GOT3 (cell line): ENCODE data around the gene CCDC182.

Experiments
- DNase-seq: peaks from one replicate; lab custom pipeline; 2025; ENCODE audit warnings: mixed read lengths; lab: John Stamatoyannopoulos, UW

Gene CCDC182

DNA sequence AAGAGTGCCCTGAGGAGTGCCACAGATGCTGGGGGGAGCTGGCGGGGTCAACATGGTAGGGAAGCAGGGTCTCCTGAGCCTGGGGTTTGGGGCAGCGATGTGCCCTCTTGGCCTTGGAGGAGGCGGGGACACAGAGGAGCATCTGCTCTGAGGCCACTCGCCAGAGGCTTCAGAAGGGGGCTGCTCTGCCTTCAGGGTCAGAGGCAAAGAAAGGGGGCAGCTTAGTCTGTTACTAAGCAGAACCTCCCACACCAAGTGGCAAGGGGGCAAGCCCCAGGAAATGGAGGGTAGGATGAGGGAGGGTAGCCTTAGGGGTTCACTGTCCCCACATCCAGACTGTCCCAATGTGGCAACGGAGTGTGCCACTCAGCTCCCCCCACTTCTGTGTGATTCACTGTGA lies 18.3 kb downstream of the CCDC182 start:
- no peak for DNase-seq

DNA sequence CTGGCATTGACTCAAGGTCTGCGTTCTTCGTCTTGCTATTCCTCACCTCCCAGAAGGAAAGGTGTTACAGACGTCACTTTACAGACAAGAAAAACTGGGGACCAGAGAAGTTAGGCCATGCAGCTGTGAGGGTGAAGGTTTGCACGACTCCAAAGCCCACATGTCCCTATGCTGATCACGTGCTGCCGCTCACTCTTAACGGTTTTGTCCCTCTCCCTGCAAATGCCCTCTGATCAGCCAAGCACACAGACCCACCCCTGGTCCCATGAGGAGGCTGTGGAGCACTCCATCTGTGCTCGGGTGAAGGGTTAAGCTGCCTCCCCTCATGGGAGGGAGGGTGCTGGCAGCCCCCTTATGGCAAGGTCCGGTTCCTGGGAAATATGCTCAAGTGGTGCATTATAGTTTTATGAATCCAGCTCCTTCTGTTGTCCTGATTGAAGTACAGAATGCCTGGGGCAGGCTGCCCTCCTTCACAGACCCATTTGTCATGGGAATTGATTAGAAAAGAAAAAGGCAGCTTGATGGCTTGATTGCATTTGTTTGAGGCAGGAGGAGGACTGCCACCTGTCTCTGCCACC lies 18.8 kb downstream of the CCDC182 start:
- no peak for DNase-seq

DNA sequence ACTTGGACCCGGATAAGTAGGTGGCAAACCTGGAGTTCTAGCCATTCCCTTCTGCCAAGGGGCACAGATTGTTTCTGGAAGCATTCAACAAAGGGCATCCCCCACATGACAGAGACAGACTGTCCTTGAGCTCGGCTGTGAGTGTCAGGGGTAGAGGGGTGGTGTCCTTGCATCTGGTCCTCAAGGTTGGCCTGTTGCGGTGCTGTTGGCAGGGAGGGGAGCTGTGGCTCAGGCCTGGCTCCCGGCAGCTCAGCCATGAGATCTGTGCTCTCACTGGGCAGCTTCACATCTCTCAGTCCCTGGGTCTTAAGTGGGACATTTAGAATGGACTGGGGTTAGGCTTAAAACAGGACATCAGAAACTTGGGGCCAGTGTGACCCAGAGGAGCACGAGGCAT lies 20.4 kb downstream of the CCDC182 start:
- DNase-seq = no peak

DNA sequence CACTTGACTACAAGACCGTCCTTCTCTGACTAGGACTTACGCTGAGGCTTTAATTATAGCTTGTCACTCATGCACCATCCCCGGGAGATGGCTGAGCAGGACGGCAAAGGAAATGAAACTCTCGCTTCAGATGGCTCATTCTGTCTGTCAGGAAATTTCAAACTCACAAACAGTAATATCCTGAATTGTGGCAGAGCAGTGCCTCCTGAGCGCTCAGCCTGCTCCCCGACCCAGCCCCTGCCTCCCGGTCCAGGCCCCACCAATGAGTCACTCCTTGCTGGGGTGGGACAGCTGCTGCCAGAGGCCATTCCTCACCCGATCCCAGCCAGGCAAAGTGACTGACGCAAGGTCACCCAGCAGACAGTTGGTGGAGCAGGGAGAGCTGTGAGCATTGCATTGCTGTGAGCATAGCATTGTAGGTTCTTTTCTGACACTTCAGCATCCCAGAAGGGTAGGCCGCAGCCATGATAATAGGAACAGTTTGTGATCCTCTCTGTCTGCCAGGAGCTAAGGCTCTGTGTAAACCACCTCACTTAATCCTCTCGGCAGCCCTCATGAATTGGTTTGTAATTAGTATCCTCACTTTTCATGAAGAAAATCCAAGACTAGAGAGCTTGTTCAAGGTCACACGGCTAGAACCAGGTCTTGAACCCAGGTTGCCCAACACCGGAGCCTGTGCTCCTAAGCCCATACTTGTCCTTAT lies 20.9 kb downstream of the CCDC182 start:
- no peak for DNase-seq

DNA sequence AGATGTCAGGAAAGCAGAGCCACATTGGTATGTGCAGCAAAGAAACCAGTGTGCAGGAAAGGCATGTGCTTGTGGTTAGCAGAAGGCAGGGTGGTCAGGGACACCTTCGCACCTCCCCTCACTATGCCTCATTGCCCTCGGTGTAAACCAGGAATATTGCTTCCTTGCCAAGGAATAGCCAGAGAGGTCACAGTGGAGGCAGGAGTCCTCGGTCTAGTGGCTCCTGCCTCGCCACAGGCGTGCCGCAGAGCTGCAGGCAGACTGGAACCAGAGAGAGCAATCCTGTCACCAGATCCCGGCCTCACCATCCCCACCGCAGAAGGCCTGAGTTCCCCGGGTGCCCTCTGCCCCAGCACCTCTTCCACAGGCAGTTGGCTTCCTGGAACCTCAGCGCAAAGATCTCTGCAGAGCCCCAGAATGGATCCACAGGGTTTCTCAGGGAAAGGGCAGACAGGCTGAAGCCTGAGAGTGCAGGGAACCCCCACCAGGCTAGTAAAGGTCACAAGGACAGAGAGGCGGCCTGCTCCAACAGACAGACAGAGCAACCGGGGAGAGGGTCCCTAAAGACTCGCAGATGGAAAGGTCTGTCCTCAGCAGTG lies 21.6 kb downstream of the CCDC182 start:
- no peak for DNase-seq

DNA sequence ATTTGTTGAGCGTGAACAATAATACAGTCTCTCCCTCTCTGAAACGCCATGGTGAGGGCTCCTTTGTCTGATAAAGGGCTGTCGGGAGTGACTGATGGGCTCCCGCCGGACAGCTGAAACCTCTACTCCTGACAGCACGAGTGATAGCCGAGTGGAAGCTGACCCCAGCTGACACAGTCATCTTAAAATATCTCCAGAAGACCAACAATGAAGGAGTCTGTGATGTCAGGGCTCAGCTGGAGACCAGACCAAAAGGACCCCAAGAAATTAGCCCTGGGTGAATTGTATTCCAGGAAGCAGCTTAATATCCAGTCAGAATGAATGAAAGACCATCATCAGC lies 22.4 kb downstream of the CCDC182 start:
- no peak for DNase-seq

DNA sequence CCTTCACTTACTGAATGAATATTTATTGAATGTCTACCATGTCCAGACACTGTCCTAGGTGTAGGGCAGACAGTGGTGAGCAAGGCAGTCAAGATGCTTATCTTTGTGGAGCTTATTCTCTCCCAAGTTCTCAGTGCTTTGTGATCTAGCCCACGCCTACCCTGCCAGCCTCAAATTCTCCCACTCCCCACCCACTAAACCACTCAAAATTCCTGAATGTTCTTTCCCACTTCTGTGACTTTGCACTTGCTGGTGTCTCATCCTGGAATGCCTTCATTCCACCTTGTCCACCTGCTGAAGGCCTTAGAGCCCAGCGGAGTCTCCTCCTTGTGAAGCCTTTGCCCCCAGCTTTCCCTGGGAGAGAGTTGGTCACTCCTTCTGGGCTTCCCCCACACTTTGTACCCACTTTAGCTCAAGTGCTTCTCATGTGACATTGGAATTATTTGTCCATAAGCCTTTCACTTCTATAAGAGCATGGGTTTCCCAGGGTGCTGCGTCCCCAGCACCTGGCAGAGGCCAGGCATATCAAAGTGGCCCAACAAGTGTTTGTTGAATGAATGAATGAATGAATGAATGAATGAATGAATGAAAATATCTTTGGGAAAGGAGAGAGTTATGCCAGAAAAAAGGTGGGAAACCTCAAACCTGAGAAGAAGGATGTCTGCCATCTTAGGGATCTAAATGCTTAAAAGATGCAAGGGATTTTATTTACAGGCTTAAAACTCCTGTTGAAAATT lies 23.0 kb downstream of the CCDC182 start:
- no peak for DNase-seq

DNA sequence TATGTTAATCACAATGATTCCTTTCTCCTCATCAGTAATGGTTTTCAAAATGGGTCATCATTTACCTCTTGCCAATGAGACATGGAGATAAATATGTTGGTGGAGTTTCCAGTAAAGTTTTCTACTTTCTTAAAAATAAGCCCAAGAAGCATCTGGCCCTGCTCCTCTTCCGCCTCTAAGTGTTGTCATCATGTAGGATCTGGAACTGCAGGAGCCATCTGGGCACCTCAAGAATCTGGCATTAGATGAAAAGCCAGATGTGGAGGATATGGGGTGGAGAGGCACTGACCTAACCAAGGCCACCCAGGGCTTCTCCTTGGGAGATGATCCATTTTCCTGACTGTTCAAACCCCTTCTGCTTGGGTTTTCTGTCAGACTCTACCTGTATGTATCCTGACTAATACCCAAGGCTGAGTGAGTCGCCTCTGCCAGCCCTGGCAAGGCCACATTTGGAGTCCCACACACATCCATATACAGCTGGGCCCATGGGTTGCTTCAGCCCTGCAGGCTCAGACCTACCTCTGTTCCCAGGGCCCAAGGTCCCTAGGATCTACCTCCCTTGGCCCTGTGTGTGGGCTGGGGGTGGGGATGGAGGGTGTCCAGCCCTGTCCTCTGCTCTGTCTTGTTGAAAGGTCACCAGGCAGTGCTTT lies 24.6 kb downstream of the CCDC182 start:
- no peak for DNase-seq

DNA sequence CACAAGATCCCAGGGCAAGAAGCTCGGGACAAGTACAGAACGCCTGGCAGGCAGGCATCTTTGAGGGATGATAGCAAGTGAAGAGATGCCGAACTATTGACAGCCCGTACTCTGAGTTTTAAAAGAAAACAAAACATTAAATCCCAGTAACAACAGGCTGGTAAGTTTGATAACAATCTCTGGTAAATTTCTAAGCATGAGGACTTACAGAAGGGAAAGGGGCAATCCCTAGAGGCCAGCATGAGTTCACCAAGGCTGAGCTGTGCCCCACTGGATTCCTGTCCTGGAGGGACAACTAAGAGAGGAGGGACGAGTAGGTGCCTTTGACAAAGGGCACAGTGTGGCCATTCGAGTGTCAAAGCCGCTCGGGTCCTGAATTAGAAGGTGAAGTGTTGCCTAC lies 26.2 kb downstream of the CCDC182 start:
- no peak for DNase-seq

DNA sequence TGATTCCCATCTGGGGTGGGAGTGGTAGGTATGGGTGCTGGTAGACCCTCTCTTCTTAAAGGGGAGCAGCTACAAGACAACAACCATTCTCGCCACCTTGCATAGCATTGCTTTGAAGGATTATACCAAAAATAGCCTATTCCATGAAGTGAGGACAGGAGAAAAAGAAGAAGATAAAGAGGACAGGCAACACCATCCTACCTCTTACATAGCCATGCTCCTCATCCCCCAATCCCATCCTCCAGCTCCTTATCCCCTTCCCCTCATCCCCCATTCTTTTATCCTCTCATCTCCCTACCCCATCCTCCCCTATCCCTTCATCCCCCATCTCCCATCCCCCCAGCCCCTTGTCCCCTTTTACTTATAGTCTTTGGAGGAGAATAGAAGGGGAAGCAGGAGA lies 29.1 kb downstream of the CCDC182 start:
- DNase-seq = no peak

DNA sequence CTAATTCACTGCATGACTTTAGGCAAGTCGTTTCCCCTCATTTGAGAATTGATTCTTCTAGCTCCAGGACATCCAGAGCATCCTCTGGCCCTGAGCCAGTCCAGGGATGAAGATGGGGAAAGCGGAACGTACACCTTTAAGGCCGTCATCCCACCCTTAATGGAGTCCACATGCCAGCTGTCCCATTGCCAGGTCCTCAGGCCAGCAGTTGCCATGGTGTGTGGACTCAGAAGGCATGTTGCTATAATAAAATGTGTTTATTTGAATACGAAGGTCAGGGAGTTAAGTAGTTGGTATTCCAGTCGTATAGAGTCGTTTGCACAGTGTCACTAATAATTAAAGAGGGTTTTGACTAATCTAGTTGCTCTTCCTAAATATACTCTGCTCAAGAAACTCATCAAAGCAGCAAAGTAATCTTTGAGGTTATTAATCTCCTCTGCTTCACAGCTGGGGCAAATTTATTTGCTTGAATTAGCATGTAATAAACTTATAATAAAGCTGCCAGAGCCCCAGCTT lies 30.4 kb downstream of the CCDC182 start:
- DNase-seq = no peak

DNA sequence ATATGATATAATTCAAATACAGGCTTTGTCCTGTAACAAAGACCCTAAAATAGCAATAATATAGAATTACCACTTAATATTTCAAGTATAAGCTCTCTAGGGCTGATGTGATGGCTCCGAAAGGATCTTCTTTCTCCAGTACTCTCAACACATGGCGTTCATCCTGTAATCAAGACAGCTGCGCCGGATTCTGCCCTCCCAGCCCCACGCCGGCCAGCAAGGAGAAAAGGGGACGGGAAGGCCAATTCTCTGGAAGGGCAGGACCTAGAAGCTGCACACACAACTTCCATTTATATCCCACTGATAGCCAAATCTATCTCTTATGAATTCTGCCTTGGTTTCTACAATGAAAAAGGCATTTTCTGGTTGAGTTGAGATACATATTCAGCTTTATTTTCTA lies 32.0 kb downstream of the CCDC182 start:
- no peak for DNase-seq

DNA sequence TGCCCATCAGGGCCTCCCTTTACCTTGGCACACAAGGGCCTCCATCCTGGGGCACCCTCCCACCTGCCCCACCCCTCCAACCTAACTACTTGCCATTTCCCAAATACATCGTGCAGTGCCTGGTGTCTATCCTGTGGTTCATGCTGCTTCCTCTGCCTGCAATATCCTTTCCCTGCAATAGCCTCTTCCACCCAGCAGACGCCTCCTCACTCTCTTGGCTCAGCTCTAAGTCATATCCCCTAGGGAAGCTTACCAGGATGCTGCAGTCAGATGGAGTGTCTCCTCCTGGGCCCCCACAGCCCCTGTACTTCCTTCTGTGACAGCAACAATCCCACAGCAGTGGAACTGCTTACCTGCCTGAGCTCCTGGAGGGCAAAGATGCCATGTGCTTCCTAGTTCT lies 36.7 kb downstream of the CCDC182 start:
- DNase-seq = no peak

DNA sequence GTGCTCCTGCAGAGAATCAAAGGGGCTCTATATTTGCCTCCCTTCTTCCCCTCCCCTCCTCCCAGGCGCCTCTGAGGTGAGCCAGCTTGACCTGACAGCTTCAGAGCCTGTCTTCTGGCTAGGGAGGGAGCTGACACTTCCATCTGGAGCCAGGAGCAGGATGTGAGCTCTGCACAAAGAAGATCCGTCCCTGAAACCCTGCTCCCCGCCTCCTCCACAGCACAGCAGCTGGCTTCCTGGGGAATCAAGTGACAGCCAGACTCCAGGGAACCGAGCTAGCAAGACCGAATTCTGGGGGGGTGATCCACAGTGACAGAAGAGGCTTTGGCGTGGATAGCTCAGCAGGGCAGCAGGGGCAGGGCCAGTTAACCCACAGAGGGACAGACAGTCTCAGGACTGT lies 37.2 kb downstream of the CCDC182 start:
- no peak for DNase-seq

DNA sequence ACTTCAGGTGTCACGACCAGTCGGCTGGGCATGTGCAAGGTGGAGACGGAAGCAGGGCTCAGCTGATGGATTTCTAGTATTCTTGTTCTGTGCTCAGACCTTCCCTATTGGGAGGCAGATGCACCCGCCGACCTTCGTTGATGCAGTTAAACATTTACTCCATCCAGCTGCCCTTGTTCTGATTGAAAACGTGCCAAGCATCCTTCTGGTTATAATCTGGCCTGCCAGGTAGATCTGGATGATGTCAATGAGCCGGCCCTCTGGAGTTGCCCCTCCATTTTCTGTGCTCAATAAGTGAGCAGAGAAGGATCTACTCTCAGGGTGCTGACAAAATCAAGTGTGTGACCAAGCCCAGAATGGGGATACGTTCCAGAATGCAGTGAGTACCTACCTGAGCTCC lies 38.3 kb downstream of the CCDC182 start:
- no peak for DNase-seq

DNA sequence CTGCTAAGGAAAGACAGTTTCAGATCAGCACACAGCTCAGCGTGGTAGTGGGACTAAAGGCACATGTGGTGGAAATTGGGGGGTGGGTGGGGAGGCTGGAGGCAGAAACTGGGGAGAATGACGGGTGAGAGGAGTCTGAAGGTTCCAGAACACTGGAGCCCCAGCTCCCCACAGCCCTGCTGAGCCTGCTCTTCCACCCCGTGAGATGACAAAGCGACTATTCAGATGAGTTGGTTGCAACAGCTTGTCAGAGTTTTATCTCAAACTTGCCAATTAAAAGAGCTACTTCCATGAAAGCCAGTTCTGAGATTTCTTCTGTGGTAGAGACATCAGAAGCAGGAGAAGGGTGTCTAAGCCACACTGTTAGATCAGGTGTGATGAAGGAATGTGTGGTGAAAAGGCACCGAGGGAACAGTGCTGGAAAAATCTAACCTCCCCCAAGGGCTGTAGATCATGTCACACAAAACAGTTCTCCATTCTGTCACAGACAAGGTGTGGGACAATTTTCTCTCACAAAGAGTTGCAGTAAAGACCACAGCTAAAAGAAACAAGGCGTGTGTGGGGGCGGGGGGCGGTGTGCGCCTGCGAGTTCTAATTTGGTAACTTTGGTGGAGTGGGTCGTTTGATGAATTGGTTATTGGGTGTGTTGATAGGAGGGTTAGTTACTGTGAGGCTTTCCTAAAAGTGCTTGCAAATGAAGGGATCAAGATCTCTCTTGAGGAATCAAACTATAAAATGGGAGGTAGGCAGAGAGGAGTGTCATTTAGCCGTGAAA lies 39.0 kb downstream of the CCDC182 start:
- no peak for DNase-seq

DNA sequence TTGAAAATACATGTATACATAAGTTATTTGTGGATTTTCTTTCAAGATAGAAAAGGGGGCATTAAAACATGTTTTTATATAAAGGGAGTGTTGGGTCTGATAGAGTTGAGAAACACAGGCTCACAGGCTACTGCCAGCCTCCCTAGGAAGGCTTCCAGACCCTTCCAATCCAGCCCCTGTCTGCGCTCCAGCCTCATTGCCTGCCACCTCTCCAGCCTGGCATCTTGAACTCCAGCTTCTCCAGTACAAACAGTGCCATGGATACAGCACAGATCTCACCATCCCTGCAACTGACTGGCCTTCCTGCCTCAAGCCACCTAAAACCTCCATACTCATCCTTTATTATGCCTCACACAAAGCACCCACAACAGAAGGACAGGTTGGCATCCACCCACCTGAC lies 40.7 kb downstream of the CCDC182 start:
- DNase-seq = no peak

DNA sequence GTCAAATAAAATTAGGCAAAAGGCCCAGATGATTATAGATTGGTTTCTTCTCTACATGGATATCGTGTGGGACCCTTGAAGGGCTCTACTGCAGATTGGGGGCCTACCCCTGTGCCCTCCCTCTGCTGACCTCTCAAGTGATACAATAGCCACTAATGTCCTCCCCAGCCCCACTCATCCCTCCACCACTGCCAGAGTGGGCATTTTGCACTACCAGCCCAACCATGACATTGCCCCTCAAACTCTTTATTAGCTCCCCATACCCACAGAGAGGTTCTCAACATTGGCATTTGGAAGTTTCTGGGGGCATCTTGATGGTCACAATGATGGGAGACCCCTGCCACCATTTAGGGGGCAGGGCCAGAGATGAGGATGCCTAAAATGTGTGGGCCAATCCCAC lies 41.8 kb downstream of the CCDC182 start:
- no peak for DNase-seq

DNA sequence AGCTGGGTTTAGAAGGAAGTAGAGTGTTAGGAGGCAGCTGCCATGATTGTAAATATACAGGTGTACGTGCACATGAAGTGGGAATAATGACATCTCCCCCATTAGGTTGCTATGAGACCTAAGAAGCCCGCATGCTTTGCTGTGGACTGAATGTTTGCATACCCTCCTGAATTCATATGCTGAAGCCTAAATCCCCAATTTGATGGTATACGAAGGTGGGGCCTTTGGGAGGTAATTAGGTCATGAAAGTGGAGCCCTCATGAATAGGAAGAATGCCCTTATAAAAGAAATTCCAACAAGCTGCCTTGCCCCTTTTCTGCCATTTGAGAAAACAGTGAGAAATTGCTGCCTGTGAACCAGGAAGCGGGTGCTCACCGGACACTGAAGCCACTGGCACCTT lies 44.0 kb downstream of the CCDC182 start:
- no peak for DNase-seq

DNA sequence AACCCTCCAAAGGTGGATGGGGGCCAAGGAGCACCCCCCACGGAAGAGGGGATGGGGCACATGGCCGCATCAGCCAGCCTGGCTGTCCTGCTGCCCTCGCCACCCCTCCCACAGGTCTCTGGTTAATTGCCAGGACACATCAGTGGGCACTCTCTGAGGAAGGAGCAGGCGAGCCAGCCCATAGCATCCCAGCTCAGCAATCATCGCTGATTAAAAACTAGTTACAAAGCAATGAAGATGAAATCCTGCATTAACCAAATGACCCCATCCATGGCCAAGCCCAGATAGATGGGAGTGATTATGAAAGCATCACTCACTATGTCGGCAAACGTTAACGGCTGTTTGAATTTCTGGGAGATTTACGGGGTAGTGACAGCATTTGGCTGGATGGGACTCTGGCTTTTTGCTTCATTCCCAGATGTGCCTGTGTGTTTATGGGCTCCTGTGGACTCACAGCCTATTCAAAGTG lies 45.3 kb downstream of the CCDC182 start:
- DNase-seq = no peak

DNA sequence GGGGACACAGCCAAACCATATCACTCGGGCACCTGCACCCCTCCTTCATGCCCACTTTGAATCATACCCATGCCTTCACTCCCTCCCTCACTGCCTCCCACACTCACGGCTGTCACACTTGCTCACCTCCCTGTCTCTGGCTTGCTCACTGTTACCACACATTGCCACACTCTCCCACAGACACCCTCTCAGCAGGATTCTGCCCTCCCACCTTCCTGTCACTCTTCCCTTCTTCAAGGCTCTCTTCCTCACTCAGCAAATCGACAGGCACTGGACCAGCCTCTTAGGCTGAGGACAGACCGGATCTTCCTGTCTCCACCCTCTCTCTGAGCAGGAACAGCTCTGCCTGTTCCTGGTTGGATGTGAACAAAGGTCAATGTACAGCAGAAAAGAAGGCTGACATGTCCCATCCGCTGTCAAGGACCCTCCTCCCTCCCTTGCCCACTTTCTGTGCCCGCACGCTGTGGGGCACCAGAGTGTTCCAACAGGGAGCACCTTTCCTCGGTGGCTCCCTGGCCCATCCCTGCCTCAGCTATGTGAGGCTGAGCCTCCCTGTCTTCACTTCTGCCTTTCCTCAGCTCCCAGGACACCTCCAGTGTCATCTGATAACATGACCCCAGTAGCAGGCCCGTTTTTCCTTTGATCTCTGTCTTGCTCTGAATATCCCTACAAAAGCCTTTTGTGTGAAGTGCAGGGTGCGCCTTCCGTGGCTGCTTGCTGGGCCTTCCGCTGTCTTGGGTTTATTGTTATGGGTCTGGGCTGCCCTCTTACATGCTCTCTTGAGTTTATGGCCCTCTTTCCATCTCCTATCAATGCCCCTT lies 47.0 kb downstream of the CCDC182 start:
- DNase-seq = no peak
